A549 treated with CpdA at 1 μM for 4 hours (cell line): ENCODE data around the gene MOXD1. TPM values are rescaled to one million over a fixed set of nuclear protein-coding genes. Genes with fewer than 3 reads are reported as not detected.

Source experiments
- total RNA-seq: library from RNA; stranded (reverse); fragments of 200-300 nt; extraction: Qiagen RNA extraction; gene quantifications from 5 replicates; pipeline ENCODE4 v1.2.3, GENCODE V29; 2022; ENCODE audit warnings: low read depth

Gene MOXD1
- total RNA-seq: 1.5 to 2.9 TPM (median 1.6 TPM) in 5 replicates

DNA sequence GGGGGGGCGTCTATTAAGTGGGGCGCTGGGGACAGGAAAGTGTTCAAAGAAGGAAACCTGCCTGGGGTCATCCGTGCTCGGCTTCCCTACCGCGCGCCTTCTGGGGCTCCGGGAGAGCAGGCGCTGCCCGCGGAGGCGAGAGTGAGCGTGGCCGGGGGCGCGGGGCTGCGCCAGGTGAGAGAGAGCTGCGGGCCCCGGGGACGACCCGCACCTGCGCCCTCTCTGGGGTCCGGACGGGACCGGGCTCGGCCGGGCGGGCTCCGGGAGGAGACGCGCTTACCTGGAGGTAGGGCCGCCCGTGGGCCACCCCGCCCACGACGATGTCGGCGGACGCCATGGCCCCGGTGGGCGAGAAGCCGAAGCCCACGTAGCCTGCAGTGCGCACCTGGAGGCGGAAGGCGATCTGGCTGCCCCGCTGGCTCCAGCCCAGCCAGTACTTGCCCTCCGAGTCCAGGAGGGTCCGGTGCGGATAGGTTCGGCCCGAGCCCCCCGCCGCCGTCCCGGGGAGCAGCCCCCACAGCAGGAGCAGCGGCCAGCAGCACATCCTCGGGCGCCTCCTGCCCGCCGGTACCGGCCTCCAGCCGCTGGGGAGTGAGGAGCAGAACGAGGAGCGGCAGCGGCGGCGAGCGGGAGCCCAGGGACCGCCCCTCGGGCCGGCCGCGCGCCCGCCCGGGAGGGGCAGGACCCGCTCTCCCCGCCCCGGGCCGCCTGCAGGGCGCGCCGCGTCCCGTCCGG is at the start of gene MOXD1:
Gene MOXD1, minus strand, starts transcription at position 593 of the 735 bp plus-strand sequence. Its CDS starts 49 bp downstream, at position 544.

Other genes starting within 250 kb of the MOXD1 start
- 17.5 to 29.2 TPM (median 22.4 TPM) in 5 replicates for gene STX7, start 111.6 kb upstream of the MOXD1 start, total RNA-seq
- not detected in 5 replicates for gene TAAR9, start 136.8 kb upstream of the MOXD1 start, total RNA-seq
- gene TAAR8, start 151.2 kb upstream of the MOXD1 start, total RNA-seq: not detected in 5 replicates
- not detected in 5 replicates for gene TAAR6, start 168.8 kb upstream of the MOXD1 start, total RNA-seq
- not detected in 5 replicates for gene TAAR5, start 188.3 kb upstream of the MOXD1 start, total RNA-seq
- gene TAAR2, start 222.8 kb upstream of the MOXD1 start, total RNA-seq: not detected in 5 replicates